H9 (cell line): ENCODE measurements around the gene SH3BGR. TPM values are rescaled to one million over a fixed set of nuclear protein-coding genes. Genes with fewer than 3 reads are reported as not detected.

Source experiments
- DNase-seq: peaks from one replicate; pipeline ENCODE4 v3.0.0-alpha.2; 2017
- H2AFZ ChIP-seq: one replicate; pipeline ENCODE4 v1.6.1; 2013; ENCODE audit warnings: mild to moderate bottlenecking, low read length, control low read depth, moderate library complexity
- H2AK5ac ChIP-seq: 2 replicates; pipeline ENCODE4 v1.6.1; 2013; ENCODE audit warnings: low read length, control low read depth, mixed read lengths; ENCODE audit not compliant: insufficient read length
- H2BK120ac ChIP-seq: one replicate; pipeline ENCODE4 v1.6.1; 2013; ENCODE audit warnings: low read depth, mild to moderate bottlenecking, low read length, control low read depth, inconsistent platforms; ENCODE audit not compliant: poor library complexity, severe bottlenecking
- H2BK12ac ChIP-seq: 2 replicates; pipeline ENCODE4 v1.6.1; 2013; ENCODE audit warnings: low read length, control low read depth, mixed read lengths, low read depth; ENCODE audit not compliant: insufficient read length
- H2BK15ac ChIP-seq: 2 replicates; pipeline ENCODE4 v1.6.1; 2013; ENCODE audit warnings: low read depth, low read length, control low read depth
- H2BK20ac ChIP-seq: one replicate; pipeline ENCODE4 v1.6.1; 2013; ENCODE audit warnings: low read depth, mild to moderate bottlenecking, low read length, control low read depth, inconsistent platforms; ENCODE audit not compliant: poor library complexity, severe bottlenecking
- H2BK5ac ChIP-seq: 2 replicates; pipeline ENCODE4 v1.6.1; 2013; ENCODE audit warnings: low read length, control low read depth, mixed read lengths; ENCODE audit not compliant: insufficient read length
- H3K14ac ChIP-seq: 2 replicates; pipeline ENCODE4 v1.6.1; 2013; ENCODE audit warnings: low read length, control low read depth; ENCODE audit not compliant: insufficient read depth
- H3K18ac ChIP-seq: 2 replicates; pipeline ENCODE4 v1.6.1; 2013; ENCODE audit warnings: low read depth, mild to moderate bottlenecking, mixed read lengths, low read length, control low read depth; ENCODE audit not compliant: insufficient read length
- H3K23ac ChIP-seq: 2 replicates; pipeline ENCODE4 v1.6.1; 2013; ENCODE audit warnings: low read length, control low read depth, mixed read lengths, low read depth; ENCODE audit not compliant: insufficient read length
- H3K23me2 ChIP-seq: 2 replicates; pipeline ENCODE4 v1.6.1; 2013; ENCODE audit warnings: low read depth, mild to moderate bottlenecking, mixed read lengths, low read length, control low read depth; ENCODE audit not compliant: insufficient read length, poor library complexity, severe bottlenecking
- H3K27ac ChIP-seq: 2 replicates; pipeline ENCODE4 v1.5.1; 2013; ENCODE audit warnings: low read length, control low read depth, mixed read lengths, low read depth; ENCODE audit not compliant: insufficient read length
- H3K27me3 ChIP-seq: 2 replicates; pipeline ENCODE4 v1.6.1; 2013; ENCODE audit warnings: low read length, control low read depth, inconsistent platforms; ENCODE audit not compliant: insufficient read depth
- H3K4ac ChIP-seq: 2 replicates; pipeline ENCODE4 v1.6.1; 2013; ENCODE audit warnings: low read depth, mild to moderate bottlenecking, control low read depth, inconsistent platforms, low read length, moderate library complexity
- H3K4me1 ChIP-seq: 2 replicates; pipeline ENCODE4 v1.6.1; 2013; ENCODE audit warnings: low read length, control low read depth, inconsistent platforms; ENCODE audit not compliant: insufficient read depth
- H3K4me2 ChIP-seq: 2 replicates; pipeline ENCODE4 v1.6.1; 2013; ENCODE audit warnings: low read length, control low read depth, mixed read lengths; ENCODE audit not compliant: insufficient read length, insufficient read depth
- H3K56ac ChIP-seq: 2 replicates; pipeline ENCODE4 v1.6.1; 2013; ENCODE audit warnings: low read depth, mild to moderate bottlenecking, mixed read lengths, low read length, control low read depth; ENCODE audit not compliant: insufficient read length
- H3K79me1 ChIP-seq: 2 replicates; pipeline ENCODE4 v1.6.1; 2013; ENCODE audit warnings: low read depth, mild to moderate bottlenecking, moderate library complexity, low read length, control low read depth, inconsistent platforms; ENCODE audit not compliant: insufficient read depth, poor library complexity, severe bottlenecking
- H3K79me2 ChIP-seq: 2 replicates; pipeline ENCODE4 v1.6.1; 2013; ENCODE audit warnings: low read length, control low read depth, inconsistent platforms; ENCODE audit not compliant: insufficient read depth
- H3K9ac ChIP-seq: 2 replicates; pipeline ENCODE4 v1.6.1; 2013; ENCODE audit warnings: low read length, control low read depth, mixed read lengths; ENCODE audit not compliant: insufficient read length; ENCODE audit errors: extremely low read depth
- H3K9me3 ChIP-seq: one replicate; pipeline ENCODE4 v1.6.1; 2013; ENCODE audit warnings: low read depth, low read length, inconsistent platforms; ENCODE audit not compliant: control insufficient read depth
- H3T11ph ChIP-seq: one replicate; pipeline ENCODE4 v1.6.1; 2013; ENCODE audit warnings: mild to moderate bottlenecking, low read length, control low read depth, inconsistent platforms
- H4K20me1 ChIP-seq: one replicate; pipeline ENCODE4 v1.6.1; 2013; ENCODE audit not compliant: control insufficient read depth, insufficient read length, insufficient read depth
- H4K5ac ChIP-seq: 2 replicates; pipeline ENCODE4 v1.6.1; 2013; ENCODE audit warnings: low read depth, mild to moderate bottlenecking, mixed read lengths, low read length, control low read depth; ENCODE audit not compliant: insufficient read length
- H4K8ac ChIP-seq: replicated peaks from 2 replicates; pipeline ENCODE4 v1.6.1; 2013; ENCODE audit warnings: low read length, control low read depth, mixed read lengths, low read depth; ENCODE audit not compliant: insufficient read length
- H4K91ac ChIP-seq: 2 replicates; pipeline ENCODE4 v1.6.1; 2013; ENCODE audit warnings: low read depth, mild to moderate bottlenecking, moderate library complexity, mixed read lengths, low read length, control low read depth; ENCODE audit not compliant: insufficient read length
- H3K27ac Mint-ChIP-seq, 3 experiments: 2 replicates in 2 of 3; 3 replicates in 1 of 3; pipeline ENCODE4 v1.8.0; 2020 to 2021; ENCODE audit warnings: mixed read lengths in 3 of 3, mild to moderate bottlenecking in 1 of 3, moderate library complexity in 1 of 3
- H3K27me3 Mint-ChIP-seq: 2 replicates; pipeline ENCODE4 v1.8.0; 2021; ENCODE audit warnings: low read depth, mild to moderate bottlenecking, moderate library complexity, mixed read lengths
- H3K36me3 Mint-ChIP-seq, 3 experiments: 2 replicates in 2 of 3; 3 replicates in 1 of 3; pipeline ENCODE4 v1.8.0; 2020 to 2021; ENCODE audit warnings: low read depth in 3 of 3, mixed read lengths in 3 of 3; ENCODE audit not compliant: insufficient read depth in 1 of 3
- H3K4me1 Mint-ChIP-seq, 2 experiments: 2 replicates each; pipeline ENCODE4 v1.8.0; 2020; ENCODE audit warnings: mixed read lengths in 2 of 2
- H3K4me3 Mint-ChIP-seq, 2 experiments: 2 replicates in 1 of 2; 3 replicates in 1 of 2; pipeline ENCODE4 v1.8.0; 2020 to 2021; ENCODE audit warnings: mild to moderate bottlenecking in 2 of 2, mixed read lengths in 2 of 2, moderate library complexity in 1 of 2
- H3K9me3 Mint-ChIP-seq, 2 experiments: 2 replicates in 1 of 2; 3 replicates in 1 of 2; pipeline ENCODE4 v1.8.0; 2020; ENCODE audit warnings: mild to moderate bottlenecking in 2 of 2, mixed read lengths in 2 of 2, moderate library complexity in 1 of 2
- WGBS: extraction: QIAGEN DNeasy Blood & Tissue Kit; methylation state at CpG from one replicate; pipeline ENCODE4 v1.1.7; 2013; ENCODE audit warnings: missing lambda C conversion rate, low lambda C conversion rate, mixed read lengths; ENCODE audit not compliant: insufficient read length; ENCODE audit errors: extremely low coverage; 5-methylcytosine and 5-hydroxymethylcytosine counted together
- total RNA-seq: library from RNA; stranded (reverse); gene quantifications from 2 replicates; pipeline ENCODE4 v1.2.1, GENCODE V29; 2021
- TF ChIP-seq, protein P1 (sequence below): fragments of 200-600 bp; sonication (generic); conservative IDR thresholded peaks from 3 replicates; pipeline ENCODE4 v1.8.0; 2021; ENCODE audit warnings: antibody characterized with exemption, mild to moderate bottlenecking

SH3BGR gene
- total RNA-seq, 1 experiment from 2014 or later = 2.9 TPM

DNA sequence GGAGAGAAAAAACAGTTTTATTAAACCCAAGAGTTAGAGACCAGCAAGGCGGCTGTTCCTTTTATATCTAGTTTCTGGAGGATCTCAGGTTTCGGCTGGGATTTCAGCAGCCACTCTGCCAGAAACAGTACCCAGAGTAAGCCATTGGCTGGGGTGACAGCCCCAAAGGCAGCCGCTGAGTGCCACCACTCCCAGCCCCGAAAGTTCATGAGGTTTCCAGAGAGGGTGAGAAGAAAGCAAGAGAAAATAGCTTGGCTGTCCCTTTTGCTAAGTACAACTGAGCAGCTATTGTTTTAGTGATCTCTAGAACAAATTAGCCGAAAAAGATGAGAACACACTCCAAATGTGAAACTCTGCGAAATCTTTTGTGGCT lies 1.2 kb downstream of the SH3BGR start:
- WGBS = no CpG with 5 or more reads among the region's 6 CpGs
- H2BK5ac ChIP-seq = no peak overlapping the region
- Mint-ChIP-seq H3K4me3 (no peak overlapping the region), H3K27me3 (peaks cover 1% of the 10 kb centered on the region; the same call in 1 of the 2 replicates), H3K36me3 (no peaks in the 10 kb centered on the region), H3K27ac (peak overlapping the region in 1 of 3 experiments; percentile 83; a peak in 2 of 7 replicates), H3K9me3 (no peaks in the 10 kb centered on the region), H3K4me1 (peaks cover 20 to 40% of the 10 kb centered on the region in 2 experiments)
- no peak overlapping the region for H3K27ac ChIP-seq
- no peak overlapping the region for H2BK15ac ChIP-seq
- H3K79me2 ChIP-seq = no peaks in the 10 kb centered on the region
- peaks cover 4% of the 10 kb centered on the region; the same call in 1 of the 2 replicates for H3K4me1 ChIP-seq
- no peaks in the 10 kb centered on the region for H3K27me3 ChIP-seq
- DNase-seq = no peak
- H2BK20ac ChIP-seq = no peak overlapping the region
- H2BK12ac ChIP-seq = no peak overlapping the region
- H3K56ac ChIP-seq = no peak overlapping the region
- H2AFZ ChIP-seq = no peak overlapping the region
- no peaks in the 10 kb centered on the region for H3K23me2 ChIP-seq
- H2AK5ac ChIP-seq = no peak overlapping the region
- no peak overlapping the region for H3T11ph ChIP-seq
- no peak overlapping the region for H3K23ac ChIP-seq
- no peak overlapping the region for H3K4me2 ChIP-seq
- H2BK120ac ChIP-seq = no peak overlapping the region
- no peak overlapping the region for H4K91ac ChIP-seq
- H3K14ac ChIP-seq = no peak overlapping the region
- H3K9me3 ChIP-seq = no peaks in the 10 kb centered on the region
- H3K9ac ChIP-seq = no peak overlapping the region
- H3K79me1 ChIP-seq = no peaks in the 10 kb centered on the region
- TF ChIP-seq, protein P1, sequence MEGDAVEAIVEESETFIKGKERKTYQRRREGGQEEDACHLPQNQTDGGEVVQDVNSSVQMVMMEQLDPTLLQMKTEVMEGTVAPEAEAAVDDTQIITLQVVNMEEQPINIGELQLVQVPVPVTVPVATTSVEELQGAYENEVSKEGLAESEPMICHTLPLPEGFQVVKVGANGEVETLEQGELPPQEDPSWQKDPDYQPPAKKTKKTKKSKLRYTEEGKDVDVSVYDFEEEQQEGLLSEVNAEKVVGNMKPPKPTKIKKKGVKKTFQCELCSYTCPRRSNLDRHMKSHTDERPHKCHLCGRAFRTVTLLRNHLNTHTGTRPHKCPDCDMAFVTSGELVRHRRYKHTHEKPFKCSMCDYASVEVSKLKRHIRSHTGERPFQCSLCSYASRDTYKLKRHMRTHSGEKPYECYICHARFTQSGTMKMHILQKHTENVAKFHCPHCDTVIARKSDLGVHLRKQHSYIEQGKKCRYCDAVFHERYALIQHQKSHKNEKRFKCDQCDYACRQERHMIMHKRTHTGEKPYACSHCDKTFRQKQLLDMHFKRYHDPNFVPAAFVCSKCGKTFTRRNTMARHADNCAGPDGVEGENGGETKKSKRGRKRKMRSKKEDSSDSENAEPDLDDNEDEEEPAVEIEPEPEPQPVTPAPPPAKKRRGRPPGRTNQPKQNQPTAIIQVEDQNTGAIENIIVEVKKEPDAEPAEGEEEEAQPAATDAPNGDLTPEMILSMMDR = no peak
- no peak overlapping the region for H3K4ac ChIP-seq
- H4K5ac ChIP-seq = no peak overlapping the region
- H4K20me1 ChIP-seq = no peaks in the 10 kb centered on the region
- H4K8ac ChIP-seq = no peak overlapping the region
- H3K18ac ChIP-seq = no peak overlapping the region
